Heart left ventricle (tissue), 13 donors: ENCODE results near the gene OLFML2A.

Experiments
- CTCF ChIP-seq, 12 donors: fragments of 200-600 bp; sonication (generic) in 4 of 12; IDR thresholded peaks; one replicate each; pipeline versions ENCODE4 v1.5.0 to v1.8.0; 2018 to 2022; ENCODE audit warnings: antibody characterized with exemption in 12 of 12, mild to moderate bottlenecking in 5 of 12
- POLR2A ChIP-seq, 2 donors: fragments of 450-650 bp; IDR thresholded peaks; one replicate each; pipeline ENCODE4 v1.6.1; 2017; ENCODE audit warnings: antibody characterized with exemption in 2 of 2, mild to moderate bottlenecking in 2 of 2, moderate library complexity in 2 of 2
- donor health status: ischemic (EF 13 %, LVEDD 7.1; RV severe dilation, severe dysfunction).
- donor health status: DM: no; HTN: yes; CAD: no.
- donor health status: DM: no; HTN: no; CAD: no.
- donor health status: ischemic (EF 25% LVEDD 6.9; RV normal size, moderate dysfunction).
- donor health status: ischemic (EF 25% LVEDD 5.7; RV mildly dilated, moderate dysfunction).
- donor health status: ischemic (EF 35%, LVEDD 5.7; RV mildly dilated, moderate dysfunction).
- donor health status: nonischemic (EF 11% LVEDD 7.7; RV severe dilation, severe dysfunction).
- donor health status: DM: yes; HTN: yes; CAD: no.
- donor health status: PGD.
- donor health status: ischemic (EF 29% LVEDD 5.4; RV normal size, mild dysfunction).
- donor health status: nonischemic (EF 23%, LVEDD 6.1; RV moderate dilation, normal function).

GRCh38 chr9:124829334-124829669, 52.4 kb downstream of the OLFML2A start:
- TF ChIP-seq CTCF (IDR thresholded peaks at IDR 0.05) (no peak), POLR2A (IDR thresholded peaks at IDR 0.05) (no peak)
